ENCODE measurements around the gene SLC41A2.

Gene SLC41A2

DNA sequence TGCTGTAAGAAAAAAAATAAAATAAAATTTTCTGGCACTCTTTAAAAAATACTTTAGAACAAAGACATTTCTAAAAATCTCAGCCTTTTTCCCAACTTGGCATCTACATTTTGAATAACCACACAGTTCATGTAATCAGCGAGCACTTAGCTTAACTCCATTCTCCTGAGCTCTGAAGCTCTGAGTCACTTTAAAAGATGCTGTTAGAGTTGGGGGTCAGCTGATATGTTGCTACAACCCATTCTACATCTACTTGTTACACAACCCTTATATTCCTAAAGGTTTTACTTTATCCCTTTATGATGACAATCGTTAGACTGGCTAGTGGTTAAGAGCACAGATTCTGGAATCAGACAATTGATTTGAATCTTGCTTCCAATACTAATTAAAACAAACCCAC, 48.3 kb downstream of the SLC41A2 start:
- Histone ChIP-seq H3K4me1 (ENCODE audit: insufficient read depth, low read length, poor library complexity, severe bottlenecking) (no peaks in the 10 kb centered on the region), H3F3A (ENCODE audit: low read depth) (no peaks in the 10 kb centered on the region), H3K9me2 (replicated peaks; ENCODE audit: low read depth, low read length) (no peaks in the 10 kb centered on the region), H3K4me3 (ENCODE audit: low read length, poor library complexity, severe bottlenecking) (no peak overlapping the region), H3K27me3 (ENCODE audit: insufficient read depth, low read length, poor library complexity, severe bottlenecking) (no peaks in the 10 kb centered on the region), H3K36me3 (ENCODE audit: insufficient read depth, low read length) (no peaks in the 10 kb centered on the region), H3K9me3 (ENCODE audit: insufficient read depth, low read depth, low read length) (no peaks in the 10 kb centered on the region), H3K79me2 (ENCODE audit: insufficient read depth, low read length) (no peaks in the 10 kb centered on the region), H2AFZ (ENCODE audit: low read length) (no peak overlapping the region), H3K4me2 (ENCODE audit: low read depth, low read length, poor library complexity, severe bottlenecking) (no peak overlapping the region), H3K9ac (ENCODE audit: low read depth, low read length, poor library complexity, severe bottlenecking) (no peak overlapping the region), H4K20me1 (ENCODE audit: insufficient read depth, low read length, poor library complexity, severe bottlenecking) (no peaks in the 10 kb centered on the region)
- TF ChIP-seq, protein P1, sequence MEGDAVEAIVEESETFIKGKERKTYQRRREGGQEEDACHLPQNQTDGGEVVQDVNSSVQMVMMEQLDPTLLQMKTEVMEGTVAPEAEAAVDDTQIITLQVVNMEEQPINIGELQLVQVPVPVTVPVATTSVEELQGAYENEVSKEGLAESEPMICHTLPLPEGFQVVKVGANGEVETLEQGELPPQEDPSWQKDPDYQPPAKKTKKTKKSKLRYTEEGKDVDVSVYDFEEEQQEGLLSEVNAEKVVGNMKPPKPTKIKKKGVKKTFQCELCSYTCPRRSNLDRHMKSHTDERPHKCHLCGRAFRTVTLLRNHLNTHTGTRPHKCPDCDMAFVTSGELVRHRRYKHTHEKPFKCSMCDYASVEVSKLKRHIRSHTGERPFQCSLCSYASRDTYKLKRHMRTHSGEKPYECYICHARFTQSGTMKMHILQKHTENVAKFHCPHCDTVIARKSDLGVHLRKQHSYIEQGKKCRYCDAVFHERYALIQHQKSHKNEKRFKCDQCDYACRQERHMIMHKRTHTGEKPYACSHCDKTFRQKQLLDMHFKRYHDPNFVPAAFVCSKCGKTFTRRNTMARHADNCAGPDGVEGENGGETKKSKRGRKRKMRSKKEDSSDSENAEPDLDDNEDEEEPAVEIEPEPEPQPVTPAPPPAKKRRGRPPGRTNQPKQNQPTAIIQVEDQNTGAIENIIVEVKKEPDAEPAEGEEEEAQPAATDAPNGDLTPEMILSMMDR (conservative IDR thresholded peaks at IDR 0.05; ENCODE audit: low read length): no peak
- no peak for TF ChIP-seq EZH2phosphoT487 (IDR thresholded peaks at IDR 0.05; ENCODE audit: borderline replicate concordance)
